Parathyroid adenoma (tissue), 2 donors: ENCODE measurements around the gene UBQLN1.
A peak's percentile ranks its signal among the peaks of the same experiment; 100 is the strongest.

Experiments used
- H2AFZ ChIP-seq: fragments of 300-600 bp; sonication (generic); one replicate; pipeline ENCODE4 v1.7.0; 2017; ENCODE audit warnings: antibody characterized with exemption, mild to moderate bottlenecking
- H3K27ac ChIP-seq: fragments of 300-600 bp; sonication (generic); one replicate; pipeline ENCODE4 v1.7.0; 2017
- H3K27me3 ChIP-seq: fragments of 300-600 bp; sonication (generic); one replicate; pipeline ENCODE4 v1.7.0; 2017; ENCODE audit warnings: low read length; ENCODE audit not compliant: control insufficient read depth, insufficient read depth
- H3K36me3 ChIP-seq: fragments of 300-600 bp; sonication (generic); one replicate; pipeline ENCODE4 v1.7.0; 2017; ENCODE audit warnings: low read length; ENCODE audit not compliant: control insufficient read depth, insufficient read depth
- H3K4me1 ChIP-seq: fragments of 300-600 bp; sonication (generic); one replicate; pipeline ENCODE4 v1.7.0; 2017; ENCODE audit warnings: control low read depth
- H3K4me2 ChIP-seq: fragments of 300-600 bp; sonication (generic); one replicate; pipeline ENCODE4 v1.7.0; 2017; ENCODE audit warnings: low read length
- H3K4me3 ChIP-seq: fragments of 300-600 bp; sonication (generic); one replicate; pipeline ENCODE4 v1.7.0; 2017; ENCODE audit warnings: low read depth, low read length
- H3K79me2 ChIP-seq: fragments of 300-600 bp; sonication (generic); one replicate; pipeline ENCODE4 v1.7.0; 2017; ENCODE audit warnings: control low read depth
- H3K9ac ChIP-seq: fragments of 300-600 bp; sonication (generic); one replicate; pipeline ENCODE4 v1.7.0; 2017; ENCODE audit warnings: mild to moderate bottlenecking
- H3K9me3 ChIP-seq: fragments of 300-600 bp; sonication (generic); one replicate; pipeline ENCODE4 v1.7.0; 2017; ENCODE audit warnings: low read length; ENCODE audit not compliant: control insufficient read depth
- CTCF ChIP-seq: fragments of 300-600 bp; sonication (generic); IDR thresholded peaks from one replicate; pipeline ENCODE4 v1.7.0; 2017; ENCODE audit warnings: antibody characterized with exemption, mild to moderate bottlenecking
- donor health status: primary hyperparathyroidism.

UBQLN1 gene

GRCh38 chr9:83715794-83716193, 8.0 kb upstream of the UBQLN1 start:
- Histone ChIP-seq H3K79me2 (no peaks in the 10 kb centered on the region), H3K9ac (no peak overlapping the region), H3K36me3 (no peaks in the 10 kb centered on the region), H3K27ac (no peak overlapping the region), H3K9me3 (no peaks in the 10 kb centered on the region), H2AFZ (no peak overlapping the region), H3K27me3 (no peaks in the 10 kb centered on the region), H3K4me1 (no peaks in the 10 kb centered on the region), H3K4me2 (no peak overlapping the region), H3K4me3 (no peak overlapping the region)
- TF ChIP-seq CTCF = no peak

GRCh38 chr9:83715221-83715620, 7.5 kb upstream of the UBQLN1 start:
- H3K27ac ChIP-seq = no peak overlapping the region
- no peaks in the 10 kb centered on the region for H3K79me2 ChIP-seq
- H3K36me3 ChIP-seq = no peaks in the 10 kb centered on the region
- no peak overlapping the region for H3K9ac ChIP-seq
- no peak overlapping the region for H3K4me2 ChIP-seq
- no peaks in the 10 kb centered on the region for H3K27me3 ChIP-seq
- no peaks in the 10 kb centered on the region for H3K9me3 ChIP-seq
- H3K4me1 ChIP-seq = no peaks in the 10 kb centered on the region
- no peak overlapping the region for H2AFZ ChIP-seq
- no peak for TF ChIP-seq CTCF
- H3K4me3 ChIP-seq = no peak overlapping the region

- Histone ChIP-seq H2AFZ (no peak overlapping the region), H3K4me3 (no peak overlapping the region), H3K4me2 (no peak overlapping the region), H3K9me3 (no peaks in the 10 kb centered on the region), H3K4me1 (no peaks in the 10 kb centered on the region), H3K27ac (no peak overlapping the region), H3K27me3 (no peaks in the 10 kb centered on the region), H3K79me2 (no peaks in the 10 kb centered on the region), H3K36me3 (no peaks in the 10 kb centered on the region), H3K9ac (no peak overlapping the region)
- no peak for TF ChIP-seq CTCF
Measured at GRCh38 chr9:83714329-83714728, 6.6 kb upstream of the UBQLN1 start.

GRCh38 chr9:83708515-83709158, 879 bp upstream of the UBQLN1 start:
- Histone ChIP-seq H3K27ac (peak overlapping the region; percentile 99), H2AFZ (peak overlapping the region; percentile 87), H3K4me2 (peak overlapping the region; percentile 73), H3K36me3 (no peaks in the 10 kb centered on the region), H3K27me3 (no peaks in the 10 kb centered on the region), H3K4me1 (no peaks in the 10 kb centered on the region), H3K4me3 (peak overlapping the region; percentile 81), H3K79me2 (peaks cover 23% of the 10 kb centered on the region), H3K9me3 (no peaks in the 10 kb centered on the region), H3K9ac (no peak overlapping the region)
- TF ChIP-seq CTCF = no peak

GRCh38 chr9:83707518-83707767, 315 bp downstream of the UBQLN1 start:
- Histone ChIP-seq H3K4me3 (peak overlapping the region; percentile 81), H3K4me1 (no peaks in the 10 kb centered on the region), H3K36me3 (no peaks in the 10 kb centered on the region), H3K9ac (peak overlapping the region; percentile 87), H3K27me3 (no peaks in the 10 kb centered on the region), H3K9me3 (no peaks in the 10 kb centered on the region), H3K4me2 (peak overlapping the region; percentile 73), H3K27ac (peak overlapping the region; percentile 99), H3K79me2 (peaks cover 26% of the 10 kb centered on the region), H2AFZ (peak overlapping the region; percentile 87)
- TF ChIP-seq CTCF = no peak
